GM19193 (cell line): Measurements from ENCODE around the gene DNAJB2.

Experiments used
- POLR2A ChIP-seq: IDR thresholded peaks from 4 replicates; pipeline ENCODE4 v1.6.1; 2011; ENCODE audit not compliant: insufficient read depth, insufficient read length; ENCODE audit errors: extremely low read depth

DNAJB2 gene

GRCh38 chr2:219252084-219252483 lies 27.1 kb upstream of the DNAJB2 start:
- TF ChIP-seq POLR2A: no peak

- TF ChIP-seq POLR2A: no peak
Measured at GRCh38 chr2:219252570-219252899, 26.6 kb upstream of the DNAJB2 start.

- TF ChIP-seq POLR2A: peak; percentile 48
Measured at GRCh38 chr2:219252900-219253752, 26.0 kb upstream of the DNAJB2 start, which contains the start of gene TUBA4B. Gene TUBA4B (plus strand): TSS chr2:219253243. CDS start chr2:219253408, 165 bp downstream.

- peak; percentile 100 for TF ChIP-seq POLR2A
Measured at GRCh38 chr2:219253753-219254589, 25.2 kb upstream of the DNAJB2 start, which contains the start of gene TUBA4A. Gene TUBA4A (minus strand): TSS chr2:219253918. CDS start chr2:219253858, 60 bp downstream.

GRCh38 chr2:219254590-219255201 lies 24.5 kb upstream of the DNAJB2 start:
- TF ChIP-seq POLR2A: no peak

GRCh38 chr2:219261024-219261855 lies 17.9 kb upstream of the DNAJB2 start:
- TF ChIP-seq POLR2A: no peak

GRCh38 chr2:219266232-219266631 lies 12.9 kb upstream of the DNAJB2 start:
- no peak for TF ChIP-seq POLR2A

GRCh38 chr2:219266886-219267285 lies 12.3 kb upstream of the DNAJB2 start:
- no peak for TF ChIP-seq POLR2A

GRCh38 chr2:219268294-219268693 lies 10.9 kb upstream of the DNAJB2 start:
- TF ChIP-seq POLR2A: no peak

- no peak for TF ChIP-seq POLR2A
Measured at GRCh38 chr2:219269362-219270054, 9.7 kb upstream of the DNAJB2 start.

GRCh38 chr2:219270055-219270372 lies 9.2 kb upstream of the DNAJB2 start:
- no peak for TF ChIP-seq POLR2A

- TF ChIP-seq POLR2A: no peak
Measured at GRCh38 chr2:219271021-219271420, 8.1 kb upstream of the DNAJB2 start.

GRCh38 chr2:219272356-219272755 lies 6.8 kb upstream of the DNAJB2 start:
- no peak for TF ChIP-seq POLR2A

- TF ChIP-seq POLR2A: no peak
Measured at GRCh38 chr2:219272995-219273394, 6.2 kb upstream of the DNAJB2 start.
